Heart left ventricle (tissue), 13 donors: Measurements from ENCODE around the gene CRACDL.

Experiments used
- CTCF ChIP-seq, 12 donors: fragments of 200-600 bp; sonication (generic) in 4 of 12; IDR thresholded peaks; one replicate each; pipeline versions ENCODE4 v1.5.0 to v1.8.0; 2018 to 2022; ENCODE audit warnings: antibody characterized with exemption in 12 of 12, mild to moderate bottlenecking in 5 of 12
- POLR2A ChIP-seq, 2 donors: fragments of 450-650 bp; IDR thresholded peaks; one replicate each; pipeline ENCODE4 v1.6.1; 2017; ENCODE audit warnings: antibody characterized with exemption in 2 of 2, mild to moderate bottlenecking in 2 of 2, moderate library complexity in 2 of 2
- donor health status: ischemic (EF 13 %, LVEDD 7.1; RV severe dilation, severe dysfunction).
- donor health status: DM: no; HTN: yes; CAD: no.
- donor health status: DM: no; HTN: no; CAD: no.
- donor health status: ischemic (EF 25% LVEDD 6.9; RV normal size, moderate dysfunction).
- donor health status: ischemic (EF 25% LVEDD 5.7; RV mildly dilated, moderate dysfunction).
- donor health status: ischemic (EF 35%, LVEDD 5.7; RV mildly dilated, moderate dysfunction).
- donor health status: nonischemic (EF 11% LVEDD 7.7; RV severe dilation, severe dysfunction).
- donor health status: DM: yes; HTN: yes; CAD: no.
- donor health status: PGD.
- donor health status: ischemic (EF 29% LVEDD 5.4; RV normal size, mild dysfunction).
- donor health status: nonischemic (EF 23%, LVEDD 6.1; RV moderate dilation, normal function).

- no peak for TF ChIP-seq CTCF (IDR thresholded peaks at IDR 0.05)
- TF ChIP-seq POLR2A (IDR thresholded peaks at IDR 0.05) = no peak
Observed at GRCh38 chr2:98811766-98812165, 124.3 kb downstream of the CRACDL start.
